Measurements from ENCODE around the gene SLK.

GRCh38 chr10:103923502-103923901, 43.4 kb upstream of the SLK start:
- no peak for TF ChIP-seq RAD21 (IDR thresholded peaks at IDR 0.05; ENCODE audit: low read length)
- TF ChIP-seq MAFK (IDR thresholded peaks at IDR 0.05; ENCODE audit: low read depth, low read length), result no peak

Measured in IMR-90 (cell line).